Keratinocyte (primary cell): ENCODE measurements around the gene SLX4IP. TPM values are rescaled to one million over a fixed set of nuclear protein-coding genes. Genes with fewer than 3 reads are reported as not detected.

Source experiments
- DNase-seq: peaks from one replicate; pipeline ENCODE4 v3.0.0-alpha.2; 2011; ENCODE audit warnings: low read depth, missing footprints, low spot score
- FAIRE-seq: peaks from 2 replicates; lab custom pipeline; 2011; peaks lifted over from hg19 to GRCh38; lab: Jason Lieb, UNC
- H2AFZ ChIP-seq: 2 replicates; pipeline ENCODE4 v1.6.0; 2012; ENCODE audit warnings: low read length, control low read depth, inconsistent platforms; ENCODE audit not compliant: control insufficient read depth
- H3K27ac ChIP-seq: 2 replicates; pipeline ENCODE4 v1.5.1; 2011; ENCODE audit warnings: low read length; ENCODE audit not compliant: control insufficient read depth, insufficient read depth
- H3K27me3 ChIP-seq: 3 replicates; pipeline ENCODE4 v1.6.0; 2011; ENCODE audit warnings: low read length; ENCODE audit not compliant: control insufficient read depth, insufficient read depth; ENCODE audit errors: extremely low read depth
- H3K36me3 ChIP-seq, 2 experiments: 2 replicates in 1 of 2; 3 replicates in 1 of 2; pipeline ENCODE4 v1.5.1; 2011; ENCODE audit warnings: low read length in 2 of 2, mild to moderate bottlenecking in 1 of 2; ENCODE audit not compliant: control insufficient read depth in 2 of 2, insufficient read depth in 2 of 2; ENCODE audit errors: extremely low read depth in 1 of 2
- H3K4me1 ChIP-seq: 3 replicates; pipeline ENCODE4 v1.5.1; 2011; ENCODE audit warnings: low read length; ENCODE audit not compliant: control insufficient read depth, insufficient read depth; ENCODE audit errors: extremely low read depth
- H3K4me2 ChIP-seq: 3 replicates; pipeline ENCODE4 v1.6.0; 2011; ENCODE audit warnings: low read depth, low read length; ENCODE audit not compliant: control insufficient read depth, insufficient read depth; ENCODE audit errors: extremely low read depth
- H3K4me3 ChIP-seq, 3 experiments: fragments of 200-600 bp in 1 of 3; sonication (generic) in 1 of 3; 2 replicates in 2 of 3; 3 replicates in 1 of 3; pipeline ENCODE4 v1.5.1; 2011 to 2016; ENCODE audit warnings: low read length in 3 of 3, mild to moderate bottlenecking in 3 of 3, control low read depth in 2 of 3, inconsistent platforms in 1 of 3, low read depth in 1 of 3, mixed read lengths in 1 of 3, mixed run types in 1 of 3, moderate library complexity in 1 of 3; ENCODE audit not compliant: control insufficient read depth in 2 of 3, insufficient read depth in 2 of 3; ENCODE audit errors: extremely low read depth in 1 of 3
- H3K79me2 ChIP-seq: 2 replicates; pipeline ENCODE4 v1.6.0; 2012; ENCODE audit warnings: low read length; ENCODE audit not compliant: control insufficient read depth, insufficient read depth
- H3K9ac ChIP-seq: 3 replicates; pipeline ENCODE4 v1.6.0; 2011; ENCODE audit warnings: low read length; ENCODE audit not compliant: control insufficient read depth, insufficient read depth; ENCODE audit errors: extremely low read depth
- H3K9me1 ChIP-seq: 3 replicates; pipeline ENCODE4 v1.6.0; 2011; ENCODE audit warnings: low read length; ENCODE audit not compliant: control insufficient read depth, insufficient read depth; ENCODE audit errors: extremely low read depth
- H3K9me3 ChIP-seq: 2 replicates; pipeline ENCODE4 v1.5.1; 2012; ENCODE audit warnings: low read depth, low read length; ENCODE audit not compliant: control insufficient read depth
- H4K20me1 ChIP-seq: 3 replicates; pipeline ENCODE4 v1.6.0; 2011; ENCODE audit warnings: low read length; ENCODE audit not compliant: control insufficient read depth, insufficient read depth; ENCODE audit errors: extremely low read depth
- EZH2 ChIP-seq: IDR thresholded peaks from one replicate; pipeline ENCODE4 v1.6.1; 2012; ENCODE audit warnings: inconsistent platforms, mild to moderate bottlenecking, low read length, moderate library complexity
- dilution Hi-C: fragments of 300-500 bp; cut with MboI; formaldehyde crosslinking; loops from one replicate; pipeline ENCODE4 v1.7.0; 2020; ENCODE audit warnings: low sequenced_read_pairs; ENCODE audit not compliant: extremely low pct_ligation_motif_present
- polyA plus RNA-seq, 5 experiments: library from polyadenylated mRNA; depleted of rRNA in 3 of 5; stranded (reverse) in 3 of 5; stranded (forward) in 1 of 5; unstranded in 1 of 5; fragments of >200 nt; gene quantifications; 1 replicate in 1 of 5; 2 replicates in 3 of 5; 3 replicates in 1 of 5; pipeline versions ENCODE4 v1.2.1 to v1.2.3, GENCODE V29; 2011 to 2012; ENCODE audit warnings: missing spikeins in 2 of 5, low read depth in 1 of 5, low replicate concordance in 1 of 5
- TF ChIP-seq, protein P1 (sequence below), 3 experiments: IDR thresholded peaks in 1 of 3; conservative IDR thresholded peaks in 1 of 3; optimal IDR thresholded peaks in 1 of 3; 2 replicates in 2 of 3; 3 replicates in 1 of 3; pipeline versions ENCODE3 to v1.5.1; 2011; ENCODE audit warnings: low read length in 3 of 3, mild to moderate bottlenecking in 3 of 3, moderate library complexity in 2 of 3, control low read depth in 1 of 3, inconsistent platforms in 1 of 3; ENCODE audit not compliant: insufficient read depth in 2 of 3; ENCODE audit errors: extremely low read depth in 1 of 3

The SLX4IP gene
- polyA plus RNA-seq, 1 donor (not counting 4 experiments of a cell fraction or from before 2014, with no cell fraction given), result 3.0 TPM

DNA sequence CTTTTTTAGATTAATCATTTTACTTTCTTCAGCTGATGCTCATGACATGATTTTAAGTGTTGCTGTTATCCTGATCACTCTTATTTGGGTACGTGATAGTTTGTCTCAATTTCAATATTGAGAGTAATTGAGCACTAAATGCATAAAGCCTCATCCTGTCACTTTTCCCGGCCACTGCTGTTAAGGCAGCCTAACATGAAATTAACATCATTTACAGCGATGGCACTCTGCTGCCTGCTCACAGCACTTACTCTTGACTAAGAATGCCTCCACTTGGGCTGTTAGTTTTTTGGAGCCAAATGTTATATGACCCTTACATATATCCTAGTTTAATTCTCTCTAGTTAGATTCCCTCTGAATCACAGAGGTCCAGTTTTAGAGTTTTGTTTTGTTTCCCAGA lies 107.3 kb downstream of the SLX4IP start:
- Histone ChIP-seq H3K79me2 (no peaks in the 10 kb centered on the region), H3K4me1 (peaks cover 36% of the 10 kb centered on the region), H2AFZ (no peak overlapping the region), H3K36me3 (no peaks in the 10 kb centered on the region), H3K9ac (no peak overlapping the region), H3K9me3 (no peaks in the 10 kb centered on the region), H3K27ac (no peak overlapping the region), H4K20me1 (no peaks in the 10 kb centered on the region), H3K4me3 (no peak overlapping the region), H3K27me3 (no peaks in the 10 kb centered on the region), H3K9me1 (no peaks in the 10 kb centered on the region), H3K4me2 (no peak overlapping the region)
- no peak for TF ChIP-seq EZH2
- TF ChIP-seq, protein P1, sequence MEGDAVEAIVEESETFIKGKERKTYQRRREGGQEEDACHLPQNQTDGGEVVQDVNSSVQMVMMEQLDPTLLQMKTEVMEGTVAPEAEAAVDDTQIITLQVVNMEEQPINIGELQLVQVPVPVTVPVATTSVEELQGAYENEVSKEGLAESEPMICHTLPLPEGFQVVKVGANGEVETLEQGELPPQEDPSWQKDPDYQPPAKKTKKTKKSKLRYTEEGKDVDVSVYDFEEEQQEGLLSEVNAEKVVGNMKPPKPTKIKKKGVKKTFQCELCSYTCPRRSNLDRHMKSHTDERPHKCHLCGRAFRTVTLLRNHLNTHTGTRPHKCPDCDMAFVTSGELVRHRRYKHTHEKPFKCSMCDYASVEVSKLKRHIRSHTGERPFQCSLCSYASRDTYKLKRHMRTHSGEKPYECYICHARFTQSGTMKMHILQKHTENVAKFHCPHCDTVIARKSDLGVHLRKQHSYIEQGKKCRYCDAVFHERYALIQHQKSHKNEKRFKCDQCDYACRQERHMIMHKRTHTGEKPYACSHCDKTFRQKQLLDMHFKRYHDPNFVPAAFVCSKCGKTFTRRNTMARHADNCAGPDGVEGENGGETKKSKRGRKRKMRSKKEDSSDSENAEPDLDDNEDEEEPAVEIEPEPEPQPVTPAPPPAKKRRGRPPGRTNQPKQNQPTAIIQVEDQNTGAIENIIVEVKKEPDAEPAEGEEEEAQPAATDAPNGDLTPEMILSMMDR (optimal IDR thresholded peaks at IDR 0.05 in 1 of 3, IDR thresholded peaks at IDR 0.05 in 1 of 3, conservative IDR thresholded peaks at IDR 0.05 in 1 of 3; ENCODE audit: extremely low read depth in 1 of 3, insufficient read depth in 2 of 3, low read length in 3 of 3), result no peak
- dilution Hi-C loops, result no loop called here
- DNase-seq, result no peak
- FAIRE-seq, result no peak

DNA sequence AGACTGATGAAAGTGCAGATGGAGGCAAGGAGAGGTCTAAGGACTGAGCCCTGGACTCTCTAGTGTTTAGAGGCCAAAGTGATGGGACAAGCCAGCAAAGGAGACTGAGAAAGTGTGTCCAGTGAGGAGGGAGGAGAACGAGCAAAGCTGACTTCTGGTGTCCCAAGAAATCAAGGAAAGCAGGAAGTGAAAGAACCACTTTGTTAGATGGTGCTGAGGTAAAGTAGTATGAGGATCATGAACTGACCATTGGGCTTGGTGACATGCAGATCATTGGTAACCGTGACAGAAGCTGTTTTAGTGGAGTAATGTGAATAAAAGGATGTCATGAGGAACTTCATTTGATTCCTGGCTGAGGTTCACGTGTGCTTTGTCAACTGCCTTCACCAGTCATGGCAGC lies 108.4 kb downstream of the SLX4IP start:
- dilution Hi-C loops, result no loop called here
- no peak for FAIRE-seq
- peaks cover 28% of the 10 kb centered on the region for H3K4me1 ChIP-seq

More for the DNA sequence above, 108.4 kb downstream of the SLX4IP start:
- no peaks in the 10 kb centered on the region for H4K20me1 ChIP-seq
- no peaks in the 10 kb centered on the region for H3K27me3 ChIP-seq
- TF ChIP-seq, protein P1 (optimal IDR thresholded peaks at IDR 0.05 in 1 of 3, IDR thresholded peaks at IDR 0.05 in 1 of 3, conservative IDR thresholded peaks at IDR 0.05 in 1 of 3; ENCODE audit: extremely low read depth in 1 of 3, insufficient read depth in 2 of 3, low read length in 3 of 3), result no peak
- H3K79me2 ChIP-seq, result no peaks in the 10 kb centered on the region
- DNase-seq, result no peak
- H3K4me2 ChIP-seq, result no peak overlapping the region
- H2AFZ ChIP-seq, result no peak overlapping the region
- H3K9ac ChIP-seq, result no peak overlapping the region
- no peaks in the 10 kb centered on the region for H3K9me3 ChIP-seq
- no peaks in the 10 kb centered on the region for H3K36me3 ChIP-seq
- no peaks in the 10 kb centered on the region for H3K9me1 ChIP-seq
- no peak overlapping the region for H3K4me3 ChIP-seq
- H3K27ac ChIP-seq, result no peak overlapping the region
